HepG2 (cell line): Measurements from ENCODE around the gene ARFGEF3. TPM values are rescaled to one million over a fixed set of nuclear protein-coding genes. Genes with fewer than 3 reads are reported as not detected.

Experiments
- GATAD2A ChIP-seq: IDR thresholded peaks from 2 replicates; pipeline ENCODE4 v1.6.1; 2016
- HDAC6 ChIP-seq: fragments of 200-600 bp; sonication (generic); IDR thresholded peaks from 2 replicates; pipeline ENCODE4 v1.7.0; 2017; ENCODE audit warnings: mild to moderate bottlenecking, antibody characterized with exemption, low read length, low read depth
- HIVEP1 ChIP-seq: sonication (generic); formaldehyde crosslinking; IDR thresholded peaks from 2 replicates; pipeline ENCODE4 v1.4.0; 2020; ENCODE audit warnings: mild to moderate bottlenecking, missing genetic modification reagents
- HNF4A ChIP-seq: sonication (generic); formaldehyde crosslinking; IDR thresholded peaks from 2 replicates; pipeline ENCODE4 v1.4.0; 2020; ENCODE audit warnings: missing genetic modification reagents
- MBNL3 ChIP-seq: fragments of 250-450 bp; sonication (Bioruptor Pico); conservative IDR thresholded peaks from 2 replicates; pipeline ENCODE4 v1.8.0; 2022; ENCODE audit warnings: mild to moderate bottlenecking, inconsistent platforms
- MZF1 ChIP-seq: sonication (generic); formaldehyde crosslinking; IDR thresholded peaks from 2 replicates; pipeline ENCODE4 v1.8.1; 2023; ENCODE audit warnings: mild to moderate bottlenecking, missing genetic modification reagents, borderline replicate concordance
- PHF21A ChIP-seq: sonication (generic); formaldehyde crosslinking; IDR thresholded peaks from 2 replicates; pipeline ENCODE4 v1.5.0; 2020; ENCODE audit warnings: mild to moderate bottlenecking, missing genetic modification reagents
- RAD21 ChIP-seq: fragments of 450-650 bp; formaldehyde crosslinking; IDR thresholded peaks from 2 replicates; pipeline ENCODE4 v1.5.0; 2020; ENCODE audit warnings: mild to moderate bottlenecking
- RARA ChIP-seq: IDR thresholded peaks from 2 replicates; pipeline ENCODE4 v1.6.1; 2016; ENCODE audit warnings: missing genetic modification reagents, missing compliant biosample characterization
- RCOR2 ChIP-seq: IDR thresholded peaks from 2 replicates; pipeline ENCODE4 v1.6.1; 2016; ENCODE audit warnings: missing biosample characterization, missing genetic modification reagents
- YEATS2 ChIP-seq: sonication (generic); formaldehyde crosslinking; IDR thresholded peaks from 2 replicates; pipeline ENCODE4 v1.4.0; 2020; ENCODE audit warnings: missing genetic modification reagents, borderline replicate concordance
- ZBTB3 ChIP-seq: sonication (generic); formaldehyde crosslinking; IDR thresholded peaks from 2 replicates; pipeline ENCODE4 v1.4.0; 2020; ENCODE audit warnings: low read depth, mild to moderate bottlenecking, moderate library complexity, missing genetic modification reagents, borderline replicate concordance
- ZBTB38 ChIP-seq: sonication (generic); formaldehyde crosslinking; IDR thresholded peaks from 2 replicates; pipeline ENCODE4 v1.5.1; 2020; ENCODE audit warnings: mild to moderate bottlenecking, missing genetic modification reagents
- ZFYVE20 ChIP-seq: sonication (generic); formaldehyde crosslinking; IDR thresholded peaks from 2 replicates; pipeline ENCODE4 v1.8.0; 2023; ENCODE audit warnings: low read depth, mild to moderate bottlenecking, moderate library complexity, missing genetic modification reagents, borderline replicate concordance
- ZNF124 ChIP-seq: sonication (generic); formaldehyde crosslinking; IDR thresholded peaks from 2 replicates; pipeline ENCODE4 v1.4.0; 2020; ENCODE audit warnings: missing genetic modification reagents
- ZNF234 ChIP-seq: sonication (generic); formaldehyde crosslinking; conservative IDR thresholded peaks from 2 replicates; pipeline ENCODE4 v1.5.1; 2020; ENCODE audit warnings: mild to moderate bottlenecking, missing genetic modification reagents
- ZNF296 ChIP-seq: sonication (generic); formaldehyde crosslinking; conservative IDR thresholded peaks from 2 replicates; pipeline ENCODE4 v1.5.0; 2020; ENCODE audit warnings: mild to moderate bottlenecking, missing genetic modification reagents
- ZNF547 ChIP-seq: sonication (generic); formaldehyde crosslinking; IDR thresholded peaks from 2 replicates; pipeline ENCODE4 v1.5.1; 2020; ENCODE audit warnings: mild to moderate bottlenecking, missing genetic modification reagents
- ZNF572 ChIP-seq: sonication (generic); formaldehyde crosslinking; IDR thresholded peaks from 2 replicates; pipeline ENCODE4 v1.5.1; 2020; ENCODE audit warnings: mild to moderate bottlenecking, missing genetic modification reagents
- polyA plus RNA-seq, 8 experiments: library from polyadenylated mRNA; depleted of rRNA in 3 of 8; stranded (reverse) in 7 of 8; unstranded in 1 of 8; fragments of >200 nt; fragmentation: Illumina TruSeq in 4 of 8; extraction: Trizol in 4 of 8; gene quantifications; 2 replicates each; pipeline versions ENCODE4 v1.2.1 to v1.2.3, GENCODE V29; 2011 to 2016; ENCODE audit warnings: low read depth in 4 of 8, missing spikeins in 1 of 8, mixed read lengths in 1 of 8; ENCODE audit not compliant: insufficient read depth in 1 of 8
- total RNA-seq, 5 experiments: library from RNA; depleted of rRNA; stranded (reverse); fragments of >200 nt; fragmentation: Illumina TruSeq; extraction: Trizol; gene quantifications; 2 replicates each; pipeline ENCODE4 v1.2.3, GENCODE V29; 2016; ENCODE audit warnings: low read depth in 1 of 5
- TF ChIP-seq, protein P1 (sequence below): sonication (generic); formaldehyde crosslinking; IDR thresholded peaks from 2 replicates; pipeline ENCODE4 v1.4.0; 2020; ENCODE audit warnings: mild to moderate bottlenecking, missing genetic modification reagents, borderline replicate concordance
- TF ChIP-seq, protein P2 (sequence below): IDR thresholded peaks from 2 replicates; pipeline ENCODE4 v1.6.1; 2012; ENCODE audit warnings: low read depth, low read length, improper control_type of control experiment
- TF ChIP-seq, protein P3 (sequence below): sonication (generic); formaldehyde crosslinking; IDR thresholded peaks from 2 replicates; pipeline ENCODE4 v1.5.0; 2020; ENCODE audit warnings: missing genetic modification reagents

ARFGEF3 gene
- total and polyA plus RNA-seq, 2 of the 13 experiments (the other 11 are each of a cell fraction or from before 2014, with no cell fraction given), result 0.60 to 2.6 TPM

DNA sequence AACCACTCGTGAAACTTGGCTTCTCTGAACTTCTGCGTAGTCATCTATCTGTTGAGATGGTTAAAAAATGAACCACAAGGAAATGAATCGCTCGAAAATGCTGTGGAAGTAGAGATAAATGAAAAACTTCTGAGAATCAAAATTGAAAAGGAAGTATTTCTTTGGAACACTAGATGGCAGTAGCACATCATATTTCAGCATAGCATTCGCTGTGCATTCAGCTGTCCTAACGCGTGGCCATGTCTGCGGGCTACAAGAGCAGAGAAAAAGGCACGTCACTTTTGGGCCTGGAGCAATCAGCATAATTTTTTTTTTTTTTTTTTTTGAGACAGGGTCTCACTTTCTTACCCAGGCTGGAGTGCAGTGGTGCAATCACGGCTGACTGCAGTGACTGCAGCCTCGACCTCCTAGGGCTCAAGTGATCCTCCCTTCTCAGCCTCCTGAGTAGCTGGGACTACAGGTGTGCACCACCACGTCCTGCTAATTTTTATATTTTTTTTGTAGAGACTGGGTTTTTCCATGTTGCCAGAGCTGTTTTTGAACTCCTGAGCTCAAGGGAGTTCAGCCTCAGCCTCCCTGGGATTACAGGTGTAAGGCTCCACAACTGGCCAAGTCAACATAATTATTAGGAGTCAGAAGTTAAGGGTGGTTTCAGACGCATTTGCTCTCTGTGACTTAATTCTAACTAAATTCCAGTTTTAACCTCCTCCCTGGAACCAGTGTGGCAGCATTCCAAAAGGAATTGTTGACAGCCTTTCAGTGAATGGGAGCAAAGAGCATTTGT lies 45.7 kb upstream of the ARFGEF3 start (continued):
- TF ChIP-seq, protein P1, sequence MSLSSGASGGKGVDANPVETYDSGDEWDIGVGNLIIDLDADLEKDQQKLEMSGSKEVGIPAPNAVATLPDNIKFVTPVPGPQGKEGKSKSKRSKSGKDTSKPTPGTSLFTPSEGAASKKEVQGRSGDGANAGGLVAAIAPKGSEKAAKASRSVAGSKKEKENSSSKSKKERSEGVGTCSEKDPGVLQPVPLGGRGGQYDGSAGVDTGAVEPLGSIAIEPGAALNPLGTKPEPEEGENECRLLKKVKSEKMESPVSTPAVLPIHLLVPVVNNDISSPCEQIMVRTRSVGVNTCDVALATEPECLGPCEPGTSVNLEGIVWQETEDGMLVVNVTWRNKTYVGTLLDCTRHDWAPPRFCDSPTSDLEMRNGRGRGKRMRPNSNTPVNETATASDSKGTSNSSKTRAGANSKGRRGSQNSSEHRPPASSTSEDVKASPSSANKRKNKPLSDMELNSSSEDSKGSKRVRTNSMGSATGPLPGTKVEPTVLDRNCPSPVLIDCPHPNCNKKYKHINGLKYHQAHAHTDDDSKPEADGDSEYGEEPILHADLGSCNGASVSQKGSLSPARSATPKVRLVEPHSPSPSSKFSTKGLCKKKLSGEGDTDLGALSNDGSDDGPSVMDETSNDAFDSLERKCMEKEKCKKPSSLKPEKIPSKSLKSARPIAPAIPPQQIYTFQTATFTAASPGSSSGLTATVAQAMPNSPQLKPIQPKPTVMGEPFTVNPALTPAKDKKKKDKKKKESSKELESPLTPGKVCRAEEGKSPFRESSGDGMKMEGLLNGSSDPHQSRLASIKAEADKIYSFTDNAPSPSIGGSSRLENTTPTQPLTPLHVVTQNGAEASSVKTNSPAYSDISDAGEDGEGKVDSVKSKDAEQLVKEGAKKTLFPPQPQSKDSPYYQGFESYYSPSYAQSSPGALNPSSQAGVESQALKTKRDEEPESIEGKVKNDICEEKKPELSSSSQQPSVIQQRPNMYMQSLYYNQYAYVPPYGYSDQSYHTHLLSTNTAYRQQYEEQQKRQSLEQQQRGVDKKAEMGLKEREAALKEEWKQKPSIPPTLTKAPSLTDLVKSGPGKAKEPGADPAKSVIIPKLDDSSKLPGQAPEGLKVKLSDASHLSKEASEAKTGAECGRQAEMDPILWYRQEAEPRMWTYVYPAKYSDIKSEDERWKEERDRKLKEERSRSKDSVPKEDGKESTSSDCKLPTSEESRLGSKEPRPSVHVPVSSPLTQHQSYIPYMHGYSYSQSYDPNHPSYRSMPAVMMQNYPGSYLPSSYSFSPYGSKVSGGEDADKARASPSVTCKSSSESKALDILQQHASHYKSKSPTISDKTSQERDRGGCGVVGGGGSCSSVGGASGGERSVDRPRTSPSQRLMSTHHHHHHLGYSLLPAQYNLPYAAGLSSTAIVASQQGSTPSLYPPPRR (CRISPR knock-in tag), result no peak
- 0 out of 2 replicates have a peak, but pooled peaks have one; percentile 58 for TF ChIP-seq ZNF124 (CRISPR knock-in tag)
- TF ChIP-seq ZBTB3 (CRISPR knock-in tag), result no peak
- no peak for TF ChIP-seq ZFYVE20
- TF ChIP-seq GATAD2A (CRISPR knock-in tag), result 0 out of 2 replicates have a peak, but pooled peaks have one; percentile 14
- no peak for TF ChIP-seq HIVEP1 (CRISPR knock-in tag)
- no peak for TF ChIP-seq MZF1 (CRISPR knock-in tag)
- TF ChIP-seq ZBTB38 (CRISPR knock-in tag), result no peak
- 0 out of 2 replicates have a peak, but pooled peaks have one; percentile 27 for TF ChIP-seq PHF21A (CRISPR knock-in tag)
- TF ChIP-seq MBNL3, result no peak
- TF ChIP-seq RARA (CRISPR knock-in tag), result no peak
- TF ChIP-seq RAD21 (CRISPR knock-in tag), result peak; percentile 92
- TF ChIP-seq ZNF296 (CRISPR knock-in tag), result no peak
- TF ChIP-seq YEATS2 (CRISPR knock-in tag), result 0 out of 2 replicates have a peak, but pooled peaks have one; percentile 29
- no peak for TF ChIP-seq HDAC6
- no peak for TF ChIP-seq ZNF547 (CRISPR knock-in tag)
- no peak for TF ChIP-seq ZNF572 (CRISPR knock-in tag)
- TF ChIP-seq, protein P2, sequence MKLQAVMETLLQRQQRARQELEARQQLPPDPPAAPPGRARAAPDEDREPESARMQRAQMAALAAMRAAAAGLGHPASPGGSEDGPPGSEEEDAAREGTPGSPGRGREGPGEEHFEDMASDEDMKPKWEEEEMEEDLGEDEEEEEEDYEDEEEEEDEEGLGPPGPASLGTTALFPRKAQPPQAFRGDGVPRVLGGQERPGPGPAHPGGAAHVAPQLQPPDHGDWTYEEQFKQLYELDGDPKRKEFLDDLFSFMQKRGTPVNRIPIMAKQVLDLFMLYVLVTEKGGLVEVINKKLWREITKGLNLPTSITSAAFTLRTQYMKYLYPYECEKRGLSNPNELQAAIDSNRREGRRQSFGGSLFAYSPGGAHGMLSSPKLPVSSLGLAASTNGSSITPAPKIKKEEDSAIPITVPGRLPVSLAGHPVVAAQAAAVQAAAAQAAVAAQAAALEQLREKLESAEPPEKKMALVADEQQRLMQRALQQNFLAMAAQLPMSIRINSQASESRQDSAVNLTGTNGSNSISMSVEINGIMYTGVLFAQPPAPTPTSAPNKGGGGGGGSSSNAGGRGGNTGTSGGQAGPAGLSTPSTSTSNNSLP, result 0 out of 2 replicates have a peak, but pooled peaks have one; percentile 14
- TF ChIP-seq ZNF234 (CRISPR knock-in tag), result no peak
- no peak for TF ChIP-seq RCOR2 (CRISPR knock-in tag)
- TF ChIP-seq, protein P3, sequence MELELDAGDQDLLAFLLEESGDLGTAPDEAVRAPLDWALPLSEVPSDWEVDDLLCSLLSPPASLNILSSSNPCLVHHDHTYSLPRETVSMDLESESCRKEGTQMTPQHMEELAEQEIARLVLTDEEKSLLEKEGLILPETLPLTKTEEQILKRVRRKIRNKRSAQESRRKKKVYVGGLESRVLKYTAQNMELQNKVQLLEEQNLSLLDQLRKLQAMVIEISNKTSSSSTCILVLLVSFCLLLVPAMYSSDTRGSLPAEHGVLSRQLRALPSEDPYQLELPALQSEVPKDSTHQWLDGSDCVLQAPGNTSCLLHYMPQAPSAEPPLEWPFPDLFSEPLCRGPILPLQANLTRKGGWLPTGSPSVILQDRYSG, result no peak
- peak; percentile 37; the same call in 1 of the 2 replicates for TF ChIP-seq HNF4A
